RPMI7951 (cell line): Measurements from ENCODE around the gene LSP1. TPM values are rescaled to one million over a fixed set of nuclear protein-coding genes. Genes with fewer than 3 reads are reported as not detected.
"Not testable (repeated sequence)": the region's sequence is repeated elsewhere in the genome, so short reads cannot be mapped to it uniquely, and the experiment has no call there.

Experiments used
- DNase-seq: peaks from one replicate; pipeline ENCODE4 v3.0.0-alpha.2; 2012; ENCODE audit warnings: low read depth
- total RNA-seq: library from RNA; depleted of rRNA; stranded (reverse); fragments of >200 nt; shearing (Covaris generic); gene quantifications from 2 replicates; pipeline ENCODE4 v1.2.3, GENCODE V29; 2014

The LSP1 gene
- total RNA-seq, 1 experiment from 2014 or later = 3.8 TPM

GRCh38 chr11:1928891-1929541 lies 76.1 kb downstream of the LSP1 start:
- DNase-seq = no peak

- DNase-seq = no peak
Observed at GRCh38 chr11:1929621-1930461, 77.0 kb downstream of the LSP1 start.

GRCh38 chr11:1930462-1930830 lies 77.6 kb downstream of the LSP1 start:
- DNase-seq = no peak

GRCh38 chr11:1931341-1932104 lies 78.6 kb downstream of the LSP1 start:
- no peak for DNase-seq

GRCh38 chr11:1932105-1932480 lies 79.2 kb downstream of the LSP1 start:
- no peak for DNase-seq

- DNase-seq = no peak
Observed at GRCh38 chr11:1932681-1933080, 79.8 kb downstream of the LSP1 start.

GRCh38 chr11:1933416-1934334 lies 80.8 kb downstream of the LSP1 start:
- DNase-seq = no peak

GRCh38 chr11:1934335-1935155 lies 81.7 kb downstream of the LSP1 start:
- DNase-seq = no peak

- no peak for DNase-seq
Observed at GRCh38 chr11:1935156-1936071, 82.5 kb downstream of the LSP1 start.

- no peak for DNase-seq
Observed at GRCh38 chr11:1936072-1936780, 83.3 kb downstream of the LSP1 start.

- no peak for DNase-seq
Observed at GRCh38 chr11:1936781-1937615, 84.1 kb downstream of the LSP1 start.

GRCh38 chr11:1937616-1938342 lies 84.9 kb downstream of the LSP1 start:
- no peak for DNase-seq

- DNase-seq = no peak
Observed at GRCh38 chr11:1938343-1939005, 85.6 kb downstream of the LSP1 start.

GRCh38 chr11:1939006-1939625 lies 86.2 kb downstream of the LSP1 start:
- DNase-seq = no peak

GRCh38 chr11:1939788-1940187 lies 86.9 kb downstream of the LSP1 start:
- DNase-seq = not testable (repeated sequence)
